Panc1 (cell line): ENCODE measurements around the gene KIAA0232. TPM values are rescaled to one million over a fixed set of nuclear protein-coding genes. Genes with fewer than 3 reads are reported as not detected.

ENCODE experiments used
- ATAC-seq: fragments of 200-7000 bp; cut with Tn5 transposase; 2 replicates; pipeline ENCODE4 v1.9.1; 2020; ENCODE audit warnings: mild to moderate bottlenecking, moderate library complexity
- BruUV-seq: library from RNA; stranded (reverse); fragments of 400-500 nt; replicated peaks from 2 replicates; lab custom pipeline; 2021; lab: Mats Ljungman, UMichigan
- CTCF ChIA-PET: fragments of 300-600 bp; sonication (Branson Sonifier 250); formaldehyde crosslinking; loops from one replicate; lab custom pipeline; 2022; ENCODE audit warnings: antibody characterized with exemption; lab: Charles Lee
- POLR2A ChIA-PET: fragments of 300-600 bp; sonication (Branson Sonifier 250); formaldehyde crosslinking; loops from one replicate; lab custom pipeline; 2022; ENCODE audit warnings: antibody characterized with exemption; lab: Charles Lee
- DNase-seq: peaks from one replicate; pipeline ENCODE4 v3.0.0-alpha.2; 2010; ENCODE audit warnings: low read depth, low spot score
- H3K27ac ChIP-seq: 2 replicates; pipeline ENCODE4 v1.5.1; 2011; ENCODE audit warnings: mild to moderate bottlenecking, low read length, inconsistent platforms
- H3K27me3 ChIP-seq: fragments of 200-500 bp; sonication (Bioruptor generic); 2 replicates; pipeline ENCODE4 v1.6.0; 2014; ENCODE audit warnings: low read length, inconsistent platforms; ENCODE audit not compliant: control insufficient read depth, insufficient read depth
- H3K36me3 ChIP-seq: fragments of 200-500 bp; sonication (Bioruptor generic); 2 replicates; pipeline ENCODE4 v1.5.1; 2014; ENCODE audit warnings: inconsistent platforms, mild to moderate bottlenecking, low read length, moderate library complexity; ENCODE audit not compliant: control insufficient read depth, insufficient read depth
- H3K4me1 ChIP-seq: 2 replicates; pipeline ENCODE4 v1.5.1; 2011; ENCODE audit warnings: inconsistent platforms, mild to moderate bottlenecking, low read length, moderate library complexity; ENCODE audit not compliant: control insufficient read depth, insufficient read depth
- H3K4me3 ChIP-seq, 2 experiments: 2 replicates each; pipeline ENCODE4 v1.5.1; 2011 to 2012; ENCODE audit warnings: low read depth in 2 of 2, low read length in 2 of 2, mild to moderate bottlenecking in 2 of 2, inconsistent platforms in 1 of 2, moderate library complexity in 1 of 2
- H3K9me3 ChIP-seq: fragments of 200-500 bp; sonication (Bioruptor generic); 2 replicates; pipeline ENCODE4 v1.5.1; 2014; ENCODE audit warnings: low read depth, mild to moderate bottlenecking, inconsistent platforms, low read length, moderate library complexity; ENCODE audit not compliant: control insufficient read depth, insufficient read depth
- POLR2AphosphoS5 ChIP-seq: IDR thresholded peaks from 2 replicates; pipeline ENCODE4 v1.6.1; 2012; ENCODE audit warnings: mild to moderate bottlenecking, low read depth, low read length, moderate library complexity
- SIN3A ChIP-seq: IDR thresholded peaks from 2 replicates; pipeline ENCODE4 v1.6.1; 2012; ENCODE audit warnings: low read depth, mild to moderate bottlenecking, low read length, moderate library complexity, borderline replicate concordance; ENCODE audit not compliant: insufficient read depth
- TCF7L2 ChIP-seq: IDR thresholded peaks from 2 replicates; pipeline ENCODE4 v1.6.1; 2011; ENCODE audit warnings: mild to moderate bottlenecking, low read depth, low read length, inconsistent platforms
- in situ Hi-C: cut with HindIII; loops from 2 replicates; pipeline ENCODE4 v1.10.0; 2016; ENCODE audit warnings: low sequenced_read_pairs, low pct_unique_long_range_greater_than_20kb
- intact Hi-C: fragments of 100-400 bp; cut with micrococcal nuclease; formaldehyde crosslinking; loops from one replicate; pipeline ENCODE4 v1.10.0; 2022; ENCODE audit not compliant: unreplicated experiment
- total RNA-seq: library from RNA; stranded (reverse); gene quantifications from one replicate; pipeline ENCODE4 v1.2.1, GENCODE V29; 2021; ENCODE audit not compliant: unreplicated experiment
- TF ChIP-seq, protein P1 (sequence below): fragments of 450-650 bp; IDR thresholded peaks from 2 replicates; pipeline ENCODE4 v1.5.1; 2017; ENCODE audit warnings: mild to moderate bottlenecking
- TF ChIP-seq, protein P2 (sequence below), 2 experiments: IDR thresholded peaks; 2 replicates each; pipeline ENCODE4 v1.6.1; 2011 to 2012; ENCODE audit warnings: low read depth in 2 of 2, control low read depth in 1 of 2, low read length in 1 of 2, mild to moderate bottlenecking in 1 of 2, moderate library complexity in 1 of 2; ENCODE audit not compliant: insufficient read depth in 1 of 2

KIAA0232 gene
- total RNA-seq, 1 experiment from 2014 or later = 20.2 TPM

DNA sequence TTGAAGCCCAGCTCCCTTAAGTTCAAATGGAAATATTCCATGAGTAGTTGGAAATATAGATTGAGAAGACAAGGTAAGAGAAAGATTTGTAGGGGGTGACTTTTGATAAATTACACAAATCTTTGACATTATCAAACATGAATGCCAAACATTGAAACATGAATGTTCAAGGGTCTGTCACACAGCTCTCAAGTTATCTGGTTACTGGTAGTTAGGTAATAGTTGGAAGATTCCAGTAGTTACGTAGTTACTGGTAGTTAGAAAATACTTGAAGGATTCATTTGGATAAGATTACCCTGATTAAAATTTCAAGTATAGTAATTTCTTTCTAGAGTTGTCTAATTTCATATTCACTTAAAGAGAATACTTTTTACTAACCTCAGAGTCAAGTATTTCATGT is 20.7 kb downstream of the KIAA0232 start:
- CTCF ChIA-PET = no interaction called here

DNA sequence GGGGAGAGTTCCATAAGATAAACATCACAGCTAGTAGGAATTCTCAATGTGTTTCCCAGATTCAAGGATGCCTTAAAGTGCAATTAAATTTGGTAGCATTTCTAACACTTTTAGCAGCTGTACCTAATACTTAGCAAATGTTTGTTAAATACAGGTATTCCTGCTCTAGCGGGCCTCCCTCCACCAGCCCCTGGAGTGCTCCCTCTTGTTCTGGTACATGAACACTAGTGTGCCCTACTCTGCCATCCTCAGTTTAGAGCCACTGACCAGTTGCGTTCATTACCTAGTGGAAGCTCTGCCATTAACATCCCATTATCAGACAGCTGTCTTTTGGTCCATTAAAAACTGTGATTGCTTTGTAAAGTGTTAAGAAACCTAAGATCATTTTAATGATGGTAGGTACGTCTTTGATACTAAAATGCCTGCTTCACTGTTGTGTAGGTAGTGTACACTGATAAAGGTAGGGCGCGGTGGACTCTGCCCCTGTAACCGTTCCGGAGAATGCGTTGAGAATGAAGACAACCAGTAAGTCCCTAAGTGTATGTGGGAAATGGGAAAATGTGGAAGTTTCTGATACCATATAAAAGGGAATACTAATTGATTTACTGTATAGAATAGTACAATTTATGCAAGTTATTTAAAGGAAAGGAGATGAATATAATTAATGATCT is 21.7 kb downstream of the KIAA0232 start:
- H3K9me3 ChIP-seq = no peaks in the 10 kb centered on the region
- TF ChIP-seq, protein P1, sequence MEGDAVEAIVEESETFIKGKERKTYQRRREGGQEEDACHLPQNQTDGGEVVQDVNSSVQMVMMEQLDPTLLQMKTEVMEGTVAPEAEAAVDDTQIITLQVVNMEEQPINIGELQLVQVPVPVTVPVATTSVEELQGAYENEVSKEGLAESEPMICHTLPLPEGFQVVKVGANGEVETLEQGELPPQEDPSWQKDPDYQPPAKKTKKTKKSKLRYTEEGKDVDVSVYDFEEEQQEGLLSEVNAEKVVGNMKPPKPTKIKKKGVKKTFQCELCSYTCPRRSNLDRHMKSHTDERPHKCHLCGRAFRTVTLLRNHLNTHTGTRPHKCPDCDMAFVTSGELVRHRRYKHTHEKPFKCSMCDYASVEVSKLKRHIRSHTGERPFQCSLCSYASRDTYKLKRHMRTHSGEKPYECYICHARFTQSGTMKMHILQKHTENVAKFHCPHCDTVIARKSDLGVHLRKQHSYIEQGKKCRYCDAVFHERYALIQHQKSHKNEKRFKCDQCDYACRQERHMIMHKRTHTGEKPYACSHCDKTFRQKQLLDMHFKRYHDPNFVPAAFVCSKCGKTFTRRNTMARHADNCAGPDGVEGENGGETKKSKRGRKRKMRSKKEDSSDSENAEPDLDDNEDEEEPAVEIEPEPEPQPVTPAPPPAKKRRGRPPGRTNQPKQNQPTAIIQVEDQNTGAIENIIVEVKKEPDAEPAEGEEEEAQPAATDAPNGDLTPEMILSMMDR = no peak
- no peak for TF ChIP-seq TCF7L2
- no peak for TF ChIP-seq POLR2AphosphoS5
- no peak for TF ChIP-seq SIN3A
- TF ChIP-seq, protein P2, sequence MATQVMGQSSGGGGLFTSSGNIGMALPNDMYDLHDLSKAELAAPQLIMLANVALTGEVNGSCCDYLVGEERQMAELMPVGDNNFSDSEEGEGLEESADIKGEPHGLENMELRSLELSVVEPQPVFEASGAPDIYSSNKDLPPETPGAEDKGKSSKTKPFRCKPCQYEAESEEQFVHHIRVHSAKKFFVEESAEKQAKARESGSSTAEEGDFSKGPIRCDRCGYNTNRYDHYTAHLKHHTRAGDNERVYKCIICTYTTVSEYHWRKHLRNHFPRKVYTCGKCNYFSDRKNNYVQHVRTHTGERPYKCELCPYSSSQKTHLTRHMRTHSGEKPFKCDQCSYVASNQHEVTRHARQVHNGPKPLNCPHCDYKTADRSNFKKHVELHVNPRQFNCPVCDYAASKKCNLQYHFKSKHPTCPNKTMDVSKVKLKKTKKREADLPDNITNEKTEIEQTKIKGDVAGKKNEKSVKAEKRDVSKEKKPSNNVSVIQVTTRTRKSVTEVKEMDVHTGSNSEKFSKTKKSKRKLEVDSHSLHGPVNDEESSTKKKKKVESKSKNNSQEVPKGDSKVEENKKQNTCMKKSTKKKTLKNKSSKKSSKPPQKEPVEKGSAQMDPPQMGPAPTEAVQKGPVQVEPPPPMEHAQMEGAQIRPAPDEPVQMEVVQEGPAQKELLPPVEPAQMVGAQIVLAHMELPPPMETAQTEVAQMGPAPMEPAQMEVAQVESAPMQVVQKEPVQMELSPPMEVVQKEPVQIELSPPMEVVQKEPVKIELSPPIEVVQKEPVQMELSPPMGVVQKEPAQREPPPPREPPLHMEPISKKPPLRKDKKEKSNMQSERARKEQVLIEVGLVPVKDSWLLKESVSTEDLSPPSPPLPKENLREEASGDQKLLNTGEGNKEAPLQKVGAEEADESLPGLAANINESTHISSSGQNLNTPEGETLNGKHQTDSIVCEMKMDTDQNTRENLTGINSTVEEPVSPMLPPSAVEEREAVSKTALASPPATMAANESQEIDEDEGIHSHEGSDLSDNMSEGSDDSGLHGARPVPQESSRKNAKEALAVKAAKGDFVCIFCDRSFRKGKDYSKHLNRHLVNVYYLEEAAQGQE (IDR thresholded peaks at IDR 0.05; ENCODE audit: insufficient read depth in 1 of 2, low read depth in 2 of 2, low read length in 1 of 2) = no peak
- H3K27me3 ChIP-seq = no peaks in the 10 kb centered on the region
- CTCF ChIA-PET = no interaction called here
- no TSS peak for BruUV-seq
- intact Hi-C loops (no loop called here), in situ Hi-C loops (no loop called here)
- H3K36me3 ChIP-seq = no peaks in the 10 kb centered on the region
- no peak for ATAC-seq
- H3K4me1 ChIP-seq = no peaks in the 10 kb centered on the region
- H3K4me3 ChIP-seq = no peak overlapping the region
- POLR2A ChIA-PET = no interaction called here
- DNase-seq = no peak
- H3K27ac ChIP-seq = no peak overlapping the region

More for the DNA sequence above, 20.7 kb downstream of the KIAA0232 start:
- H3K36me3 ChIP-seq = no peaks in the 10 kb centered on the region
- no peak overlapping the region for H3K4me3 ChIP-seq
- H3K9me3 ChIP-seq = no peaks in the 10 kb centered on the region
- ATAC-seq = no peak
- TF ChIP-seq TCF7L2 (no peak), POLR2AphosphoS5 (no peak), SIN3A (no peak)
- TF ChIP-seq, protein P1 = no peak
- TF ChIP-seq, protein P2 (IDR thresholded peaks at IDR 0.05; ENCODE audit: insufficient read depth in 1 of 2, low read depth in 2 of 2, low read length in 1 of 2) = no peak
- POLR2A ChIA-PET = interaction anchor here (0.6 kb wide), 1 partner anchor 57 kb away, joined by 3 read pairs; no protein-coding TSS in a partner anchor
- no peaks in the 10 kb centered on the region for H3K27me3 ChIP-seq
- no peak for DNase-seq
- intact Hi-C loops (no loop called here), in situ Hi-C loops (no loop called here)
- H3K27ac ChIP-seq = no peak overlapping the region
- BruUV-seq = no TSS peak
- H3K4me1 ChIP-seq = no peaks in the 10 kb centered on the region
